Aorta (tissue), 5 donors: ENCODE results near the gene TGM3. TPM values are rescaled to one million over a fixed set of nuclear protein-coding genes. Genes with fewer than 3 reads are reported as not detected.

Source experiments
- ATAC-seq: fragments of 200-7000 bp; cut with Tn5 transposase; one replicate; pipeline ENCODE4 v1.9.1; 2022; ENCODE audit warnings: moderate library complexity; ENCODE audit not compliant: low FRiP score
- DNase-seq, 2 donors: peaks; one replicate each; pipeline ENCODE4 v3.0.0-alpha.2; 2020
- H3K27ac ChIP-seq, 2 donors: one replicate each; pipeline ENCODE4 v1.5.1; 2013; ENCODE audit warnings: low read length in 2 of 2, mild to moderate bottlenecking in 2 of 2, moderate library complexity in 2 of 2, control low read depth in 1 of 2, inconsistent platforms in 1 of 2, low read depth in 1 of 2
- H3K27me3 ChIP-seq, 2 donors: one replicate each; pipeline ENCODE4 v1.6.1; 2013; ENCODE audit warnings: control low read depth in 1 of 2, low read length in 1 of 2, mild to moderate bottlenecking in 1 of 2, moderate library complexity in 1 of 2; ENCODE audit not compliant: insufficient read depth in 2 of 2, control insufficient read depth in 1 of 2
- H3K36me3 ChIP-seq, 2 donors: one replicate each; pipeline ENCODE4 v1.6.1; 2013; ENCODE audit warnings: control low read depth in 1 of 2, low read length in 1 of 2, mild to moderate bottlenecking in 1 of 2; ENCODE audit not compliant: insufficient read depth in 2 of 2, control insufficient read depth in 1 of 2
- H3K4me1 ChIP-seq, 2 donors: one replicate each; pipeline ENCODE4 v1.6.1; 2013; ENCODE audit warnings: low read length in 2 of 2, control low read depth in 1 of 2, mild to moderate bottlenecking in 1 of 2, moderate library complexity in 1 of 2; ENCODE audit not compliant: insufficient read depth in 2 of 2, control insufficient read depth in 1 of 2
- H3K4me3 ChIP-seq, 2 donors: one replicate each; pipeline ENCODE4 v1.5.1; 2013; ENCODE audit warnings: low read length in 2 of 2, control low read depth in 1 of 2, mild to moderate bottlenecking in 1 of 2
- H3K9me3 ChIP-seq: one replicate; pipeline ENCODE4 v1.6.1; 2013; ENCODE audit warnings: mild to moderate bottlenecking, low read length; ENCODE audit not compliant: control insufficient read depth
- WGBS, 2 donors: extraction: QIAGEN DNeasy Blood & Tissue Kit; methylation state at CpG; one replicate each; pipeline ENCODE4 v1.1.7; 2013; 5-methylcytosine and 5-hydroxymethylcytosine counted together
- intact Hi-C, 2 donors: fragments of 100-400 bp; cut with DNase I; formaldehyde crosslinking; loops; one replicate each; pipeline versions ENCODE4 v1.14.2 to v1.15.0; 2022
- polyA plus RNA-seq, 2 donors: library from polyadenylated mRNA; stranded (reverse); fragments of 200-250 nt; gene quantifications; one replicate each; pipeline ENCODE4 v1.2.3, GENCODE V29; 2013
- total RNA-seq, 2 donors: library from RNA; stranded (reverse); fragmentation: NEBNext Ultra II Directional; extraction: Animal tissue kit (Norgen Biotek cat#: 25700); gene quantifications; one replicate each; pipeline ENCODE4 v1.2.1, GENCODE V29; 2021
- donor health status: healthy with polysubstance abuse.
- donor health status: Bipolar disorder and iron deficiency.
- donor health status: DM: no; HTN: no; CAD: no.
- donor health status: DM: no; HTN: no; CAD: no.
- donor health status: DM: yes; HTN: yes; CAD: no.

The TGM3 gene
- total and polyA plus RNA-seq, 4 donors, result 0.72 to 0.75 TPM; not detected in 2

- intact Hi-C loops, result no loop called here
- Histone ChIP-seq H3K4me1 (no peaks in the 10 kb centered on the region), H3K4me3 (no peak overlapping the region), H3K27me3 (no peaks in the 10 kb centered on the region), H3K9me3 (no peaks in the 10 kb centered on the region), H3K27ac (no peak overlapping the region), H3K36me3 (no peaks in the 10 kb centered on the region)
- DNase-seq, result no peak
- ATAC-seq, result no peak
- 65 to 73% methylated on average over 7 of the region's 7 CpGs for WGBS, 2 donors
Measured at GRCh38 chr20:2381303-2381702, 85.5 kb downstream of the TGM3 start.

GRCh38 chr20:2382833-2383232 is 87.0 kb downstream of the TGM3 start:
- ATAC-seq, result no peak
- Histone ChIP-seq H3K27ac (no peak overlapping the region), H3K27me3 (no peaks in the 10 kb centered on the region), H3K9me3 (peaks cover 6% of the 10 kb centered on the region), H3K4me1 (no peaks in the 10 kb centered on the region), H3K36me3 (no peaks in the 10 kb centered on the region), H3K4me3 (no peak overlapping the region)
- intact Hi-C loops, result no loop called here
- 93 to 96% methylated on average over 2 of the region's 2 CpGs for WGBS, 2 donors
- no peak for DNase-seq

- no peak overlapping the region for H3K4me3 ChIP-seq
- 54 to 64% methylated on average over 5 of the region's 5 CpGs for WGBS, 2 donors
- DNase-seq, result no peak
- H3K9me3 ChIP-seq, result peaks cover 12% of the 10 kb centered on the region
- no peak for ATAC-seq
- H3K27me3 ChIP-seq, result no peaks in the 10 kb centered on the region
- no peaks in the 10 kb centered on the region for H3K4me1 ChIP-seq
- H3K36me3 ChIP-seq, result no peaks in the 10 kb centered on the region
- no peak overlapping the region for H3K27ac ChIP-seq
- intact Hi-C loops, result no loop called here
Measured at GRCh38 chr20:2385026-2385425, 89.2 kb downstream of the TGM3 start.

GRCh38 chr20:2385496-2385895 is 89.7 kb downstream of the TGM3 start:
- no peak overlapping the region for H3K27ac ChIP-seq
- intact Hi-C loops, result no loop called here
- no peaks in the 10 kb centered on the region for H3K4me1 ChIP-seq
- DNase-seq (no peak), ATAC-seq (no peak)
- H3K36me3 ChIP-seq, result no peaks in the 10 kb centered on the region
- H3K4me3 ChIP-seq, result no peak overlapping the region
- peaks cover 12% of the 10 kb centered on the region for H3K9me3 ChIP-seq
- WGBS, 2 donors, result 59 to 74% methylated on average over 6 of the region's 6 CpGs
- H3K27me3 ChIP-seq, result no peaks in the 10 kb centered on the region

- DNase-seq (no peak), ATAC-seq (no peak)
- peaks cover 12% of the 10 kb centered on the region for H3K9me3 ChIP-seq
- H3K4me3 ChIP-seq, result no peak overlapping the region
- H3K36me3 ChIP-seq, result no peaks in the 10 kb centered on the region
- intact Hi-C loops, result no loop called here
- WGBS, 2 donors, result 65 to 72% methylated on average over 5 of the region's 5 CpGs
- H3K27ac ChIP-seq, result no peak overlapping the region
- H3K4me1 ChIP-seq, result no peaks in the 10 kb centered on the region
- no peaks in the 10 kb centered on the region for H3K27me3 ChIP-seq
Measured at GRCh38 chr20:2386516-2387179, 90.8 kb downstream of the TGM3 start.

- Histone ChIP-seq H3K4me3 (no peak overlapping the region), H3K27ac (no peak overlapping the region), H3K4me1 (no peaks in the 10 kb centered on the region), H3K36me3 (no peaks in the 10 kb centered on the region), H3K9me3 (peaks cover 12% of the 10 kb centered on the region), H3K27me3 (no peaks in the 10 kb centered on the region)
- ATAC-seq (no peak), DNase-seq (no peak)
- 33 to 39% methylated on average over 2 of the region's 2 CpGs for WGBS, 2 donors
- intact Hi-C loops, result no loop called here
Measured at GRCh38 chr20:2387180-2387577, 91.4 kb downstream of the TGM3 start.

- peaks cover 12% of the 10 kb centered on the region for H3K9me3 ChIP-seq
- H3K36me3 ChIP-seq, result no peaks in the 10 kb centered on the region
- H3K27me3 ChIP-seq, result no peaks in the 10 kb centered on the region
- intact Hi-C loops, result no loop called here
- no peaks in the 10 kb centered on the region for H3K4me1 ChIP-seq
- 79 to 81% methylated on average over 4 of the region's 4 CpGs for WGBS, 2 donors
- no peak for DNase-seq
- H3K4me3 ChIP-seq, result no peak overlapping the region
- no peak overlapping the region for H3K27ac ChIP-seq
- no peak for ATAC-seq
Measured at GRCh38 chr20:2387580-2387979, 91.8 kb downstream of the TGM3 start.

Other genes starting within 250 kb of the TGM3 start
- gene STK35, start 194.2 kb upstream of the TGM3 start, total RNA-seq, result 10 to 100 TPM; 10.5 to 13.8 TPM
- gene STK35, start 194.2 kb upstream of the TGM3 start, polyA plus RNA-seq, result 1 to 10 TPM; 1.6 to 5.1 TPM
- gene TGM6, start 84.9 kb downstream of the TGM3 start, total RNA-seq, result not detected
- gene TGM6, start 84.9 kb downstream of the TGM3 start, polyA plus RNA-seq, result not detected
- 10 to 100 TPM; 84.2 to 89.8 TPM for gene SNRPB, start 174.8 kb downstream of the TGM3 start, total RNA-seq
- gene SNRPB, start 174.8 kb downstream of the TGM3 start, polyA plus RNA-seq, result 100 to 1,000 TPM; 106 to 116 TPM
- gene ZNF343, start 212.9 kb downstream of the TGM3 start, total RNA-seq, result 10 to 100 TPM; 13.9 to 15.0 TPM
- gene ZNF343, start 212.9 kb downstream of the TGM3 start, polyA plus RNA-seq, result 1 to 10 TPM; 5.3 to 9.7 TPM
- under 1 TPM in 1 of 2 donors, not detected in 1; 0.15 TPM for gene TMC2, start 240.6 kb downstream of the TGM3 start, total RNA-seq
- under 1 TPM in 1 of 2 donors, not detected in 1; 0.10 TPM for gene TMC2, start 240.6 kb downstream of the TGM3 start, polyA plus RNA-seq